Fibroblast of pulmonary artery (primary cell): ENCODE data around the gene CYB561.
A peak's percentile ranks its signal among the peaks of the same experiment; 100 is the strongest.

ENCODE experiments used
- DNase-seq: peaks from one replicate; pipeline ENCODE4 v3.0.0-alpha.2; 2010; ENCODE audit warnings: low read depth
- H3K4me3 ChIP-seq: replicated peaks from 2 replicates; pipeline ENCODE4 v1.5.1; 2011; ENCODE audit warnings: low read depth, mild to moderate bottlenecking, control low read depth, low read length, moderate library complexity
- CTCF ChIP-seq: IDR thresholded peaks from 2 replicates; pipeline ENCODE4 v1.5.1; 2011; ENCODE audit warnings: mild to moderate bottlenecking, control low read depth, low read length, inconsistent platforms; ENCODE audit errors: missing control alignments

CYB561 gene

GRCh38 chr17:63434951-63435571 is 11.0 kb downstream of the CYB561 start:
- TF ChIP-seq CTCF, result peak; percentile 10
- DNase-seq, result peak; percentile 41
- H3K4me3 ChIP-seq, result no peak overlapping the region

GRCh38 chr17:63433746-63434591 is 12.1 kb downstream of the CYB561 start:
- H3K4me3 ChIP-seq, result no peak overlapping the region
- peak; percentile 93 for DNase-seq
- peak; percentile 29 for TF ChIP-seq CTCF

DNA sequence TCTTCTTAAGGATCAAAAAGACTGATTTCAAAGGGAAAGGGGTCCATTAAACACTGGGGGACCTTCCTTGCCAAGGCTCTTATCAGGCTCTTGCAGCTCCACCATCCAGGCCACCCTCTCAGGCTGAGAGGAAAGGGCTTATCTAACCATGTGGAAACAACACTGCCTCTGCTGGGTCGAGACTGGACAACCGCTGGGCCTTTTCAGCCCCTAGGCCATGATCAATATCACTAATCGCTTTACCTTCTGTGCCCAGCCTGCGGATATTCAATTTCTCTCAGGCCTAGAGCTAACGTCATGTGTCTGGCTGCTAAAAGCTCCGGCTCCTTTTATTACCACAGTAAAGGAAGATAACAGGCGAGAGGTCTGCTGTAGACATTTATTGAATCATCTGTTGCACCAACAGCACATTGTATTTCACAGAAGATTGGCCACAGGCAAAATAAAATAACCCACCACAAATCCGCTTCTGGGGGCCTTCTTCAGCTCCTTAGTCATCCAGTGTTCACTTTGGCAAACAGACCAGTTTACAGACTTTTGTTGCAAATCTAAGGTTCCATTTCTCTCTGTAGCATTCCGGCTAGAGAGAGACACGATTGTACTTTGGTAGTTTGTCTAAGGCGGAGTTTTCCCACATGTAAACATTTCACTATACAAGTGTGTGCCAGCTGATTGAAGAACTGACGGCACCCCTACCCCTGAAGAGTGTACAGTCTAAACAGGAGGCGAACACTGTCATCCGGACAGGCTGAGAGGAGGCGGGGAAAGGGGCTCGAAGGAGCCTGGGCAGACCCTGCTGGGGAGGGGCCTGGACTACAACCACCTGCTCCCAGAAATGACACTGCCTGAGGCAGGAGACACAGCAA is 13.9 kb downstream of the CYB561 start:
- no peak overlapping the region for H3K4me3 ChIP-seq
- peak; percentile 67 for DNase-seq
- TF ChIP-seq CTCF, result no peak

DNA sequence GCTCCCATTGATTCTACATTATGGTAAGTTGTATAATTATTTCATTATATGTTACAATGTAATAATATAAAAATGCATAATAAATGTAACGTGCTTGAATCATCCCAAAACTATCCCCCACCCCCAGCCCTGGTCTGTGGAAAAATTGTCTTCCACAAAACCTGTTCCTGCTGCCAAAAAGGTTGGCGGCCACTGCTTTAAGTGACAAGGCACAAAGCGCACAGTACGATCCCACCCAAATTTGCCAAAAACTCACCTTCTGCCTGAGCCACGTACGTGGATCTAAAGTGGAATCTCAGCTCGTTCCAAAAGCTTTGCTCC is 14.5 kb downstream of the CYB561 start:
- TF ChIP-seq CTCF, result no peak
- H3K4me3 ChIP-seq, result no peak overlapping the region
- DNase-seq, result no peak

DNA sequence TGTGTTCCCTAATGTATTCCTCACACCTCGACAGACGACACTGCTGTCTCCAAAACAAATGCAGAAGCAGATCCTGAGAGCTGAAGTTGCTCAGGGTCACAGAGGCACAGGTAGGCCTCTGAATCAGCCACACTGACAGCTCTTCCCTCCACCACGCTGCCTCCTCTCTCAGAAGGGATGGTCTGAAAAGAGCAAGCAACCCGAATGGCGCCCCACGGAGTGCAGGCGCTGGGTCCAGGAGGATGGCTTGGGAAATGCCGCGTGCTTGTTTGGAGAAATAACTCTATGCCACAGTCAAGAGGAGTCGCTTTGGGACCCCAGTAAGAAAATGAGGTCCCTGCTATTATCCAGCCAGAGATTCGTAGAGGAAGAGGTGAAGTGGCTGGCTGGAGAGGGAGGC is 15.9 kb downstream of the CYB561 start:
- no peak for DNase-seq
- no peak for TF ChIP-seq CTCF
- no peak overlapping the region for H3K4me3 ChIP-seq

DNA sequence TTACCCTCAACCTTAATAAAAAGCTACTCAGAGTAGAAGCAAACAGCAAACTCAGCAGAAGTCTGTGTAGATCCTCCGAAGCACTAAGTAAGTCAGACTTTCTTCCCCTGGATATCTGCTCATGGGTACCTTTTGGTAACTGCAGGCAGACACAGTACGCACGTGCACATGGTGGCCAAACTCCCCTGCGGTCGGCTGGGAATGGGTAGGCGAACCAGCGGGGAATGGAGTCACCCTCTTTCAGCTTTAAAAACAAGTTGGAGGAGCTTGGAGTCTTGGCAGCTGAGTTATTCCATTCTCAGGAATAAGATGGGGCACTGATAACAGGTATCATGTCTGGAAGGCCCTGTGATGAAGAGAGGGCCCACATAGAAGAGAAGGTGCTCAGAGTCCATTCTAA is 16.3 kb downstream of the CYB561 start:
- no peak for DNase-seq
- no peak overlapping the region for H3K4me3 ChIP-seq
- TF ChIP-seq CTCF, result no peak
